Hematopoietic multipotent progenitor cell treated with erythropoietin and hydrocortisone succinate and interleukin-3 and kit ligand, for 17 days (in vitro differentiated cells): ENCODE measurements around the gene LMAN2.
"Not testable (repeated sequence)": the region's sequence is repeated elsewhere in the genome, so short reads cannot be mapped to it uniquely, and the experiment has no call there.

ENCODE experiments used
- DNase-seq: peaks from one replicate; pipeline ENCODE4 v3.0.0-alpha.2; 2015; ENCODE audit warnings: low spot score

LMAN2 gene

GRCh38 chr5:177306674-177307543 lies 44.6 kb downstream of the LMAN2 start:
- no peak for DNase-seq

- not testable (repeated sequence) for DNase-seq
Observed at GRCh38 chr5:177306103-177306640, 45.3 kb downstream of the LMAN2 start.

GRCh38 chr5:177304392-177305119 lies 46.9 kb downstream of the LMAN2 start:
- no peak for DNase-seq

GRCh38 chr5:177303925-177304391 lies 47.5 kb downstream of the LMAN2 start:
- peak; percentile 45 for DNase-seq

- peak; percentile 88 for DNase-seq
Observed at GRCh38 chr5:177303121-177303924, 48.1 kb downstream of the LMAN2 start, which contains the start of the genes PRELID1 and RAB24. TSS of gene PRELID1 (plus strand) at chr5:177303799. CDS start at chr5:177303986, 187 bp downstream. TSS of gene RAB24 (minus strand) at chr5:177303719. CDS start at chr5:177303288, 431 bp downstream.

- DNase-seq: no peak
Observed at GRCh38 chr5:177302354-177303110, 48.9 kb downstream of the LMAN2 start.

GRCh38 chr5:177301503-177302165 lies 49.8 kb downstream of the LMAN2 start:
- DNase-seq: peak; percentile 24

- no peak for DNase-seq
Observed at GRCh38 chr5:177300951-177301350, 50.5 kb downstream of the LMAN2 start.

- DNase-seq: no peak
Observed at GRCh38 chr5:177300236-177300880, 51.1 kb downstream of the LMAN2 start.

- no peak for DNase-seq
Observed at GRCh38 chr5:177299697-177300096, 51.8 kb downstream of the LMAN2 start.

GRCh38 chr5:177297922-177298321 lies 53.5 kb downstream of the LMAN2 start:
- no peak for DNase-seq

- no peak for DNase-seq
Observed at GRCh38 chr5:177296581-177296980, 54.9 kb downstream of the LMAN2 start.

- no peak for DNase-seq
Observed at GRCh38 chr5:177295924-177296323, 55.5 kb downstream of the LMAN2 start.

GRCh38 chr5:177294632-177295031 lies 56.8 kb downstream of the LMAN2 start:
- DNase-seq: no peak

- no peak for DNase-seq
Observed at GRCh38 chr5:177293819-177294581, 57.5 kb downstream of the LMAN2 start.

- no peak for DNase-seq
Observed at GRCh38 chr5:177291735-177292134, 59.7 kb downstream of the LMAN2 start.

GRCh38 chr5:177290816-177291596 lies 60.5 kb downstream of the LMAN2 start:
- no peak for DNase-seq

GRCh38 chr5:177288191-177288590 lies 63.3 kb downstream of the LMAN2 start:
- no peak for DNase-seq
